Endothelial cell of umbilical vein (primary cell): ENCODE results near the gene ST6GALNAC4. TPM values are rescaled to one million over a fixed set of nuclear protein-coding genes. Genes with fewer than 3 reads are reported as not detected.

ENCODE experiments used
- BruUV-seq: library from RNA; stranded (reverse); fragments of 400-500 nt; replicated peaks from 2 replicates; lab custom pipeline; 2021; lab: Mats Ljungman, UMichigan
- CTCF ChIA-PET: fragments of 300-600, 350-600 bp; sonication (Branson Sonifier 250); formaldehyde crosslinking; loops from one replicate; lab custom pipeline; 2021; ENCODE audit warnings: antibody characterized with exemption, inconsistent platforms; lab: Charles Lee
- POLR2A ChIA-PET: fragments of 300-600, 350-600 bp; sonication (Branson Sonifier 250); formaldehyde crosslinking; loops from one replicate; lab custom pipeline; 2021; ENCODE audit warnings: antibody characterized with exemption, inconsistent platforms; lab: Charles Lee
- DNase-seq: peaks from one replicate; pipeline ENCODE4 v3.0.0-alpha.2; 2011; ENCODE audit warnings: low read depth, low spot score
- FAIRE-seq: peaks from 2 replicates; lab custom pipeline; 2011; peaks lifted over from hg19 to GRCh38; lab: Jason Lieb, UNC
- H2AFZ ChIP-seq: 2 replicates; pipeline ENCODE4 v1.6.0; 2012; ENCODE audit warnings: low read depth, low read length, control low read depth, inconsistent platforms
- H3K27ac ChIP-seq: 2 replicates; pipeline ENCODE4 v1.5.1; 2011; ENCODE audit warnings: low read depth, mild to moderate bottlenecking, control low read depth, low read length, moderate library complexity; ENCODE audit not compliant: insufficient read depth
- H3K27me3 ChIP-seq, 2 experiments: 2 replicates each; pipeline versions ENCODE4 v1.6.0 to v1.6.1; 2011; ENCODE audit warnings: low read length in 2 of 2, mixed read lengths in 1 of 2; ENCODE audit not compliant: control insufficient read depth in 2 of 2, insufficient read depth in 2 of 2
- H3K36me3 ChIP-seq, 2 experiments: 2 replicates in 1 of 2; 3 replicates in 1 of 2; pipeline ENCODE4 v1.5.1; 2011; ENCODE audit warnings: low read length in 2 of 2, mild to moderate bottlenecking in 1 of 2, moderate library complexity in 1 of 2; ENCODE audit not compliant: control insufficient read depth in 2 of 2, insufficient read depth in 2 of 2; ENCODE audit errors: extremely low read depth in 1 of 2
- H3K4me1 ChIP-seq: 3 replicates; pipeline ENCODE4 v1.5.1; 2011; ENCODE audit warnings: mild to moderate bottlenecking, low read length; ENCODE audit not compliant: control insufficient read depth, insufficient read depth; ENCODE audit errors: extremely low read depth
- H3K4me2 ChIP-seq: 2 replicates; pipeline ENCODE4 v1.6.1; 2011; ENCODE audit warnings: low read length, control low read depth, mixed read lengths; ENCODE audit not compliant: insufficient read depth
- H3K4me3 ChIP-seq, 3 experiments: fragments of 200-600 bp in 1 of 3; sonication (generic), shearing (Covaris generic) in 1 of 3; replicated peaks in 1 of 3; 2 replicates each; pipeline ENCODE4 v1.5.1; 2011 to 2016; ENCODE audit warnings: control low read depth in 3 of 3, low read length in 3 of 3, mild to moderate bottlenecking in 2 of 3, inconsistent platforms in 1 of 3, low read depth in 1 of 3, moderate library complexity in 1 of 3; ENCODE audit not compliant: insufficient read depth in 1 of 3
- H3K79me2 ChIP-seq: 2 replicates; pipeline ENCODE4 v1.6.0; 2012; ENCODE audit warnings: low read length, inconsistent platforms; ENCODE audit not compliant: control insufficient read depth, insufficient read depth
- H3K9ac ChIP-seq: replicated peaks from 2 replicates; pipeline ENCODE3; 2011; ENCODE audit warnings: low read length, control low read depth; ENCODE audit not compliant: insufficient read depth; ENCODE audit errors: extremely low read depth
- H3K9me1 ChIP-seq: replicated peaks from 3 replicates; pipeline ENCODE4 v1.6.0; 2011; ENCODE audit warnings: mild to moderate bottlenecking, low read length; ENCODE audit not compliant: control insufficient read depth, insufficient read depth; ENCODE audit errors: extremely low read depth
- H3K9me3 ChIP-seq: replicated peaks from 2 replicates; pipeline ENCODE4 v1.5.1; 2012; ENCODE audit warnings: low read length, inconsistent platforms; ENCODE audit not compliant: control insufficient read depth, insufficient read depth
- H4K20me1 ChIP-seq: replicated peaks from 2 replicates; pipeline ENCODE3; 2011; ENCODE audit warnings: mild to moderate bottlenecking, low read length; ENCODE audit not compliant: control insufficient read depth, insufficient read depth; ENCODE audit errors: extremely low read depth
- CTCF ChIP-seq, 2 donors: IDR thresholded peaks; 1 replicate in 1 of 2; 2 replicates in 1 of 2; pipeline ENCODE4 v1.5.1; 2011; ENCODE audit warnings: low read length in 2 of 2, mild to moderate bottlenecking in 2 of 2, moderate library complexity in 2 of 2, control low read depth in 1 of 2, inconsistent platforms in 1 of 2, low read depth in 1 of 2; ENCODE audit not compliant: insufficient read depth in 1 of 2; ENCODE audit errors: extremely low read depth in 1 of 2
- EZH2 ChIP-seq: IDR thresholded peaks from 2 replicates; pipeline ENCODE4 v1.6.1; 2012; ENCODE audit warnings: borderline replicate concordance, low read depth, mild to moderate bottlenecking, moderate library complexity, low read length, inconsistent platforms; ENCODE audit not compliant: severe bottlenecking
- FOS ChIP-seq: IDR thresholded peaks from 2 replicates; pipeline ENCODE4 v1.6.1; 2011; ENCODE audit warnings: mild to moderate bottlenecking, low read length, moderate library complexity, borderline replicate concordance; ENCODE audit not compliant: insufficient read depth
- GATA2 ChIP-seq: IDR thresholded peaks from 2 replicates; pipeline ENCODE4 v1.7.0; 2011; ENCODE audit warnings: low read depth, mild to moderate bottlenecking, moderate library complexity, mixed read lengths, low read length; ENCODE audit not compliant: insufficient read length, insufficient read depth
- JUN ChIP-seq: IDR thresholded peaks from 2 replicates; pipeline ENCODE4 v1.6.1; 2011; ENCODE audit warnings: borderline replicate concordance, low read depth; ENCODE audit not compliant: insufficient read length, insufficient read depth
- MAX ChIP-seq: IDR thresholded peaks from 2 replicates; pipeline ENCODE4 v1.6.1; 2011; ENCODE audit not compliant: insufficient read depth, insufficient read length
- MYC ChIP-seq: IDR thresholded peaks from one replicate; pipeline ENCODE4 v1.6.1; 2011; ENCODE audit warnings: mild to moderate bottlenecking, low read depth, low read length
- POLR2A ChIP-seq: IDR thresholded peaks from 2 replicates; pipeline ENCODE4 v1.6.1; 2012; ENCODE audit warnings: low read depth, mild to moderate bottlenecking, control low read depth, low read length
- POLR2AphosphoS5 ChIP-seq: IDR thresholded peaks from 2 replicates; pipeline ENCODE4 v1.6.1; 2012; ENCODE audit warnings: low read depth, mild to moderate bottlenecking, control low read depth, low read length, moderate library complexity; ENCODE audit not compliant: insufficient read depth
- dilution Hi-C: fragments of 300-500 bp; cut with MboI; formaldehyde crosslinking; loops from one replicate; pipeline ENCODE4 v1.15.0; 2019; ENCODE audit warnings: low sequenced_read_pairs; ENCODE audit not compliant: extremely low pct_ligation_motif_present
- intact Hi-C: fragments of 100-400 bp; cut with micrococcal nuclease; formaldehyde crosslinking; loops from one replicate; pipeline ENCODE4 v1.10.0; 2022
- polyA plus RNA-seq, 4 experiments: library from polyadenylated mRNA; depleted of rRNA in 3 of 4; stranded (reverse) in 3 of 4; unstranded in 1 of 4; fragments of >200 nt; gene quantifications; 2 replicates each; pipeline versions ENCODE4 v1.2.1 to v1.2.3, GENCODE V29; 2011 to 2012; ENCODE audit warnings: missing spikeins in 1 of 4
- total RNA-seq: library from RNA; stranded (reverse); gene quantifications from 2 replicates; pipeline ENCODE4 v1.2.3, GENCODE V29; 2021

Gene ST6GALNAC4
- total and polyA plus RNA-seq, 2 donors (not counting 3 experiments of a cell fraction or from before 2014, with no cell fraction given) = 45.9 to 85.3 TPM

GRCh38 chr9:127943731-127944144 is 26.9 kb upstream of the ST6GALNAC4 start:
- H4K20me1 ChIP-seq = no peaks in the 10 kb centered on the region
- no peak overlapping the region for H3K4me2 ChIP-seq
- POLR2A ChIA-PET = no interaction called here
- peak; percentile 13 for TF ChIP-seq MYC
- TF ChIP-seq FOS = no peak
- no peak for TF ChIP-seq EZH2
- TF ChIP-seq CTCF (IDR thresholded peaks at IDR 0.05; ENCODE audit: extremely low read depth in 1 of 2, insufficient read depth in 1 of 2, low read depth in 1 of 2, low read length in 2 of 2) = peak; percentile 90 to 99
- TF ChIP-seq MAX = no peak
- TF ChIP-seq POLR2A = no peak
- no peak for TF ChIP-seq JUN
- TF ChIP-seq POLR2AphosphoS5 = no peak
- TF ChIP-seq GATA2 = no peak
- no peaks in the 10 kb centered on the region for H3K27me3 ChIP-seq
- no peak overlapping the region for H3K4me3 ChIP-seq
- intact Hi-C loops = loop anchor here (1.0 to 2.0 kb wide), 6 partner anchors 37 to 174 kb away; partner anchors contain the start of gene EEIG1
- FAIRE-seq = peak; percentile 87
- no peaks in the 10 kb centered on the region for H3K4me1 ChIP-seq
- no peaks in the 10 kb centered on the region for H3K79me2 ChIP-seq
- H3K27ac ChIP-seq = no peak overlapping the region
- BruUV-seq = no TSS peak
- H3K9me1 ChIP-seq = no peaks in the 10 kb centered on the region
- DNase-seq = peak; percentile 71
- no peaks in the 10 kb centered on the region for H3K9me3 ChIP-seq
- no peak overlapping the region for H3K9ac ChIP-seq
- H3K36me3 ChIP-seq = peaks cover 0 to 5% of the 10 kb centered on the region in 2 experiments
- CTCF ChIA-PET = interaction anchor here (0.8 to 6.5 kb wide), 43 partner anchors 8 to 303 kb away, joined by 3 to 203 read pairs (median 5); partner anchors contain the start of genes EEIG1, NAIF1 and SLC25A25
- no peak overlapping the region for H2AFZ ChIP-seq
- dilution Hi-C loops = no loop called here
